ENCODE data around the gene ATP2B2. TPM values are rescaled to one million over a fixed set of nuclear protein-coding genes. Genes with fewer than 3 reads are reported as not detected.

ATP2B2 gene
- total and polyA plus RNA-seq, 9 of the 15 experiments (the other 6 are each of a cell fraction or from before 2014, with no cell fraction given) = 0.06 TPM; not detected in 8

DNA sequence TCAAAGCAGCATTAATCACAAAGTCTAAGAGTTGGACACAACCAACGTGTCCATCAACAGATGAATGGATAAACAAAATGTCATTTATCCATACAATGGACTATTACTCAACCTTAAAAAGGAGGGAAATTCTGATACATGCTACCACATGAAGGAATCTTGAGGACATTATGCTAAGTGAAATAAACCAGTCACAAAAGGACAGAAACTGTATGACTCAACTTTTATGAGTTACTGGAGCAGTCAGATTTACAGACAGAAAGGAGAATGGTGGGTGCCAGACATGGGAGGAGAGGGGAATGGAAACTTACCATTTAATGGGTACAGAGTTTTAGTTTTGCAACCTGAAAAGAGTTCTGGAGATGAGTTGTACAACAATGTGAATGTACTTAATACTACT lies 141.5 kb downstream of the ATP2B2 start (continued):
- TF ChIP-seq, protein P1, sequence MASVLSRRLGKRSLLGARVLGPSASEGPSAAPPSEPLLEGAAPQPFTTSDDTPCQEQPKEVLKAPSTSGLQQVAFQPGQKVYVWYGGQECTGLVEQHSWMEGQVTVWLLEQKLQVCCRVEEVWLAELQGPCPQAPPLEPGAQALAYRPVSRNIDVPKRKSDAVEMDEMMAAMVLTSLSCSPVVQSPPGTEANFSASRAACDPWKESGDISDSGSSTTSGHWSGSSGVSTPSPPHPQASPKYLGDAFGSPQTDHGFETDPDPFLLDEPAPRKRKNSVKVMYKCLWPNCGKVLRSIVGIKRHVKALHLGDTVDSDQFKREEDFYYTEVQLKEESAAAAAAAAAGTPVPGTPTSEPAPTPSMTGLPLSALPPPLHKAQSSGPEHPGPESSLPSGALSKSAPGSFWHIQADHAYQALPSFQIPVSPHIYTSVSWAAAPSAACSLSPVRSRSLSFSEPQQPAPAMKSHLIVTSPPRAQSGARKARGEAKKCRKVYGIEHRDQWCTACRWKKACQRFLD (CRISPR knock-in tag; IDR thresholded peaks at IDR 0.05) = no peak
- TF ChIP-seq DDX20 (tag; IDR thresholded peaks at IDR 0.05; ENCODE audit: low read depth) (no peak), ZKSCAN8 (CRISPR knock-in tag; IDR thresholded peaks at IDR 0.05) (no peak), ARHGAP35 (IDR thresholded peaks at IDR 0.05; ENCODE audit: partially characterized antibody) (no peak), MAZ (CRISPR knock-in tag; conservative IDR thresholded peaks at IDR 0.05 in 1 of 2, IDR thresholded peaks at IDR 0.05 in 1 of 2) (no peak), ZNF212 (CRISPR knock-in tag; IDR thresholded peaks at IDR 0.05) (no peak), SREBF2 (CRISPR knock-in tag; IDR thresholded peaks at IDR 0.05) (no peak)

DNA sequence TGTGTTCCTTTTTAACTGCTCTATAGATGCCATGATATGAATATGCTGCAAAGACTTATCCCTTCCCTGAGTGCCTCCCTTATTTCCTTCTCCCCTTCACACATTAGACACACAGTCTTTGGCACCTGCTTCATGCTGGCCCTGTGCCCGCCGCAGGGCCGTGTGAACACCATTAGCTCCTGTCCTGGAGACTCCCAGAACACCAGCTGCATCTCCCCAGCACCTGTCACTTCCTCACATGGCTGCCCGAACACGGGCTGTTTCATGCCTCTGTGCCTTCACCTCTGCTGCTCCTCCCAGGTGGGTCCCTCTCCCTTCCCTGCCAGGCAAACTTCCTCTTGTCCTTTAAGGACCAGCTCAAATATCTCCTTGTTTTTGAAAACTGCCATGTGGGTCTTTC lies 144.0 kb downstream of the ATP2B2 start:
- Histone ChIP-seq H2AFZ (ENCODE audit: low read depth, low read length) (no peak overlapping the region), H3K4me2 (ENCODE audit: insufficient read depth, low read length) (no peak overlapping the region), H3K79me2 (ENCODE audit: control insufficient read depth, insufficient read depth, low read length) (no peaks in the 10 kb centered on the region), H4K20me1 (replicated peaks; ENCODE audit: control insufficient read depth, insufficient read depth, low read length) (0 out of 2 replicates have a peak, but pooled peaks cover 12% of the 10 kb centered on the region), H3K9me3 (replicated peaks; ENCODE audit: control insufficient read depth, insufficient read depth, low read depth, low read length) (no peaks in the 10 kb centered on the region), H3K9me1 (ENCODE audit: control insufficient read depth, insufficient read depth, low read length) (no peaks in the 10 kb centered on the region), H3K9ac (ENCODE audit: insufficient read depth in 1 of 2, low read depth in 2 of 2, low read length in 2 of 2) (no peak overlapping the region), H3K4me3 (no peak overlapping the region), H3K27ac (ENCODE audit: extremely low read depth, low read depth, low read length) (no peak overlapping the region), H3K27me3 (ENCODE audit: control insufficient read depth in 2 of 2, insufficient read depth in 2 of 2, low read length in 2 of 2) (peaks cover 48 to 67% of the 10 kb centered on the region in 2 experiments), H3K36me3 (ENCODE audit: control insufficient read depth, insufficient read depth, low read length) (no peaks in the 10 kb centered on the region), H3K4me1 (replicated peaks in 1 of 2; ENCODE audit: control insufficient read depth in 2 of 2, insufficient read depth in 2 of 2, low read length in 2 of 2) (peaks cover 0 to 18% of the 10 kb centered on the region in 2 experiments; a peak in 2 of 5 replicates)
- BruUV-seq (replicated peaks) = no TSS peak
- POLR2A ChIA-PET = interaction anchor here (0.6 kb wide), 1 partner anchor 138 kb away, joined by 3 read pairs; no protein-coding TSS in a partner anchor
- FAIRE-seq = peak; percentile 32
- WGBS (ENCODE audit: insufficient coverage, low coverage, missing lambda C conversion rate) = 0% methylated on average over 5 of the region's 5 CpGs
- intact Hi-C loops (cut with micrococcal nuclease) = no loop called here
- CTCF ChIA-PET (ENCODE audit: low intra/inter-chr PET ratio) = no interaction called here
- DNase-seq (ENCODE audit: extremely low read depth in 1 of 4, low spot score in 3 of 4) = no peak
- in situ Hi-C loops (cut with MboI) = no loop called here
- no peak for ATAC-seq
- TF ChIP-seq HDGF (IDR thresholded peaks at IDR 0.05) (no peak), RB1 (IDR thresholded peaks at IDR 0.05; ENCODE audit: low read depth) (no peak), NUFIP1 (IDR thresholded peaks at IDR 0.05; ENCODE audit: partially characterized antibody) (no peak), ID3 (CRISPR knock-in tag; IDR thresholded peaks at IDR 0.05) (no peak), ID3 (tag; IDR thresholded peaks at IDR 0.05) (no peak), MAFF (IDR thresholded peaks at IDR 0.05; ENCODE audit: low read length) (no peak), MCM7 (IDR thresholded peaks at IDR 0.05) (no peak), NBN (IDR thresholded peaks at IDR 0.05; ENCODE audit: low read depth) (no peak), ZNF408 (CRISPR knock-in tag; IDR thresholded peaks at IDR 0.05; ENCODE audit: low read depth) (no peak), ZFP30 (CRISPR knock-in tag; IDR thresholded peaks at IDR 0.05; ENCODE audit: borderline replicate concordance) (no peak), SAFB2 (IDR thresholded peaks at IDR 0.05; ENCODE audit: borderline replicate concordance, low read depth, low read length, severe bottlenecking) (no peak), ARHGAP35 (IDR thresholded peaks at IDR 0.05; ENCODE audit: partially characterized antibody) (no peak), CTBP1 (IDR thresholded peaks at IDR 0.05; ENCODE audit: borderline replicate concordance) (no peak), ESRRB (CRISPR knock-in tag; IDR thresholded peaks at IDR 0.05; ENCODE audit: borderline replicate concordance) (no peak), ZNF77 (CRISPR knock-in tag; IDR thresholded peaks at IDR 0.05) (no peak)
- TF ChIP-seq, protein P2, sequence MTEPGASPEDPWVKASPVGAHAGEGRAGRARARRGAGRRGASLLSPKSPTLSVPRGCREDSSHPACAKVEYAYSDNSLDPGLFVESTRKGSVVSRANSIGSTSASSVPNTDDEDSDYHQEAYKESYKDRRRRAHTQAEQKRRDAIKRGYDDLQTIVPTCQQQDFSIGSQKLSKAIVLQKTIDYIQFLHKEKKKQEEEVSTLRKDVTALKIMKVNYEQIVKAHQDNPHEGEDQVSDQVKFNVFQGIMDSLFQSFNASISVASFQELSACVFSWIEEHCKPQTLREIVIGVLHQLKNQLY (CRISPR knock-in tag; conservative IDR thresholded peaks at IDR 0.05) = no peak
